H9 (cell line): Measurements from ENCODE around the gene TRABD. TPM values are rescaled to one million over a fixed set of nuclear protein-coding genes. Genes with fewer than 3 reads are reported as not detected.

ENCODE experiments used
- DNase-seq: peaks from one replicate; pipeline ENCODE4 v3.0.0-alpha.2; 2017
- H2AFZ ChIP-seq: one replicate; pipeline ENCODE4 v1.6.1; 2013; ENCODE audit warnings: mild to moderate bottlenecking, low read length, control low read depth, moderate library complexity
- H2AK5ac ChIP-seq: 2 replicates; pipeline ENCODE4 v1.6.1; 2013; ENCODE audit warnings: low read length, control low read depth, mixed read lengths; ENCODE audit not compliant: insufficient read length
- H2BK120ac ChIP-seq: one replicate; pipeline ENCODE4 v1.6.1; 2013; ENCODE audit warnings: low read depth, mild to moderate bottlenecking, low read length, control low read depth, inconsistent platforms; ENCODE audit not compliant: poor library complexity, severe bottlenecking
- H2BK12ac ChIP-seq: 2 replicates; pipeline ENCODE4 v1.6.1; 2013; ENCODE audit warnings: low read length, control low read depth, mixed read lengths, low read depth; ENCODE audit not compliant: insufficient read length
- H2BK15ac ChIP-seq: 2 replicates; pipeline ENCODE4 v1.6.1; 2013; ENCODE audit warnings: low read depth, low read length, control low read depth
- H2BK20ac ChIP-seq: one replicate; pipeline ENCODE4 v1.6.1; 2013; ENCODE audit warnings: low read depth, mild to moderate bottlenecking, low read length, control low read depth, inconsistent platforms; ENCODE audit not compliant: poor library complexity, severe bottlenecking
- H2BK5ac ChIP-seq: 2 replicates; pipeline ENCODE4 v1.6.1; 2013; ENCODE audit warnings: low read length, control low read depth, mixed read lengths; ENCODE audit not compliant: insufficient read length
- H3K14ac ChIP-seq: 2 replicates; pipeline ENCODE4 v1.6.1; 2013; ENCODE audit warnings: low read length, control low read depth; ENCODE audit not compliant: insufficient read depth
- H3K18ac ChIP-seq: 2 replicates; pipeline ENCODE4 v1.6.1; 2013; ENCODE audit warnings: low read depth, mild to moderate bottlenecking, mixed read lengths, low read length, control low read depth; ENCODE audit not compliant: insufficient read length
- H3K23ac ChIP-seq: 2 replicates; pipeline ENCODE4 v1.6.1; 2013; ENCODE audit warnings: low read length, control low read depth, mixed read lengths, low read depth; ENCODE audit not compliant: insufficient read length
- H3K23me2 ChIP-seq: 2 replicates; pipeline ENCODE4 v1.6.1; 2013; ENCODE audit warnings: low read depth, mild to moderate bottlenecking, mixed read lengths, low read length, control low read depth; ENCODE audit not compliant: insufficient read length, poor library complexity, severe bottlenecking
- H3K27ac ChIP-seq: 2 replicates; pipeline ENCODE4 v1.5.1; 2013; ENCODE audit warnings: low read length, control low read depth, mixed read lengths, low read depth; ENCODE audit not compliant: insufficient read length
- H3K27me3 ChIP-seq: 2 replicates; pipeline ENCODE4 v1.6.1; 2013; ENCODE audit warnings: low read length, control low read depth, inconsistent platforms; ENCODE audit not compliant: insufficient read depth
- H3K4ac ChIP-seq: 2 replicates; pipeline ENCODE4 v1.6.1; 2013; ENCODE audit warnings: low read depth, mild to moderate bottlenecking, control low read depth, inconsistent platforms, low read length, moderate library complexity
- H3K4me1 ChIP-seq: 2 replicates; pipeline ENCODE4 v1.6.1; 2013; ENCODE audit warnings: low read length, control low read depth, inconsistent platforms; ENCODE audit not compliant: insufficient read depth
- H3K4me2 ChIP-seq: 2 replicates; pipeline ENCODE4 v1.6.1; 2013; ENCODE audit warnings: low read length, control low read depth, mixed read lengths; ENCODE audit not compliant: insufficient read length, insufficient read depth
- H3K56ac ChIP-seq: 2 replicates; pipeline ENCODE4 v1.6.1; 2013; ENCODE audit warnings: low read depth, mild to moderate bottlenecking, mixed read lengths, low read length, control low read depth; ENCODE audit not compliant: insufficient read length
- H3K79me1 ChIP-seq: 2 replicates; pipeline ENCODE4 v1.6.1; 2013; ENCODE audit warnings: low read depth, mild to moderate bottlenecking, moderate library complexity, low read length, control low read depth, inconsistent platforms; ENCODE audit not compliant: insufficient read depth, poor library complexity, severe bottlenecking
- H3K79me2 ChIP-seq: 2 replicates; pipeline ENCODE4 v1.6.1; 2013; ENCODE audit warnings: low read length, control low read depth, inconsistent platforms; ENCODE audit not compliant: insufficient read depth
- H3K9ac ChIP-seq: 2 replicates; pipeline ENCODE4 v1.6.1; 2013; ENCODE audit warnings: low read length, control low read depth, mixed read lengths; ENCODE audit not compliant: insufficient read length; ENCODE audit errors: extremely low read depth
- H3K9me3 ChIP-seq: one replicate; pipeline ENCODE4 v1.6.1; 2013; ENCODE audit warnings: low read depth, low read length, inconsistent platforms; ENCODE audit not compliant: control insufficient read depth
- H3T11ph ChIP-seq: one replicate; pipeline ENCODE4 v1.6.1; 2013; ENCODE audit warnings: mild to moderate bottlenecking, low read length, control low read depth, inconsistent platforms
- H4K20me1 ChIP-seq: one replicate; pipeline ENCODE4 v1.6.1; 2013; ENCODE audit not compliant: control insufficient read depth, insufficient read length, insufficient read depth
- H4K5ac ChIP-seq: 2 replicates; pipeline ENCODE4 v1.6.1; 2013; ENCODE audit warnings: low read depth, mild to moderate bottlenecking, mixed read lengths, low read length, control low read depth; ENCODE audit not compliant: insufficient read length
- H4K8ac ChIP-seq: replicated peaks from 2 replicates; pipeline ENCODE4 v1.6.1; 2013; ENCODE audit warnings: low read length, control low read depth, mixed read lengths, low read depth; ENCODE audit not compliant: insufficient read length
- H4K91ac ChIP-seq: 2 replicates; pipeline ENCODE4 v1.6.1; 2013; ENCODE audit warnings: low read depth, mild to moderate bottlenecking, moderate library complexity, mixed read lengths, low read length, control low read depth; ENCODE audit not compliant: insufficient read length
- H3K27ac Mint-ChIP-seq, 3 experiments: 2 replicates in 2 of 3; 3 replicates in 1 of 3; pipeline ENCODE4 v1.8.0; 2020 to 2021; ENCODE audit warnings: mixed read lengths in 3 of 3, mild to moderate bottlenecking in 1 of 3, moderate library complexity in 1 of 3
- H3K27me3 Mint-ChIP-seq: 2 replicates; pipeline ENCODE4 v1.8.0; 2021; ENCODE audit warnings: low read depth, mild to moderate bottlenecking, moderate library complexity, mixed read lengths
- H3K36me3 Mint-ChIP-seq, 3 experiments: 2 replicates in 2 of 3; 3 replicates in 1 of 3; pipeline ENCODE4 v1.8.0; 2020 to 2021; ENCODE audit warnings: low read depth in 3 of 3, mixed read lengths in 3 of 3; ENCODE audit not compliant: insufficient read depth in 1 of 3
- H3K4me1 Mint-ChIP-seq, 2 experiments: 2 replicates each; pipeline ENCODE4 v1.8.0; 2020; ENCODE audit warnings: mixed read lengths in 2 of 2
- H3K4me3 Mint-ChIP-seq, 2 experiments: 2 replicates in 1 of 2; 3 replicates in 1 of 2; pipeline ENCODE4 v1.8.0; 2020 to 2021; ENCODE audit warnings: mild to moderate bottlenecking in 2 of 2, mixed read lengths in 2 of 2, moderate library complexity in 1 of 2
- H3K9me3 Mint-ChIP-seq, 2 experiments: 2 replicates in 1 of 2; 3 replicates in 1 of 2; pipeline ENCODE4 v1.8.0; 2020; ENCODE audit warnings: mild to moderate bottlenecking in 2 of 2, mixed read lengths in 2 of 2, moderate library complexity in 1 of 2
- CTCF ChIP-seq: fragments of 200-600 bp; sonication (generic); conservative IDR thresholded peaks from 3 replicates; pipeline ENCODE4 v1.8.0; 2021; ENCODE audit warnings: antibody characterized with exemption, mild to moderate bottlenecking
- WGBS: extraction: QIAGEN DNeasy Blood & Tissue Kit; methylation state at CpG from one replicate; pipeline ENCODE4 v1.1.7; 2013; ENCODE audit warnings: missing lambda C conversion rate, low lambda C conversion rate, mixed read lengths; ENCODE audit not compliant: insufficient read length; ENCODE audit errors: extremely low coverage; 5-methylcytosine and 5-hydroxymethylcytosine counted together
- total RNA-seq: library from RNA; stranded (reverse); gene quantifications from 2 replicates; pipeline ENCODE4 v1.2.1, GENCODE V29; 2021

The TRABD gene
- total RNA-seq, 1 experiment from 2014 or later, result 47.8 TPM

DNA sequence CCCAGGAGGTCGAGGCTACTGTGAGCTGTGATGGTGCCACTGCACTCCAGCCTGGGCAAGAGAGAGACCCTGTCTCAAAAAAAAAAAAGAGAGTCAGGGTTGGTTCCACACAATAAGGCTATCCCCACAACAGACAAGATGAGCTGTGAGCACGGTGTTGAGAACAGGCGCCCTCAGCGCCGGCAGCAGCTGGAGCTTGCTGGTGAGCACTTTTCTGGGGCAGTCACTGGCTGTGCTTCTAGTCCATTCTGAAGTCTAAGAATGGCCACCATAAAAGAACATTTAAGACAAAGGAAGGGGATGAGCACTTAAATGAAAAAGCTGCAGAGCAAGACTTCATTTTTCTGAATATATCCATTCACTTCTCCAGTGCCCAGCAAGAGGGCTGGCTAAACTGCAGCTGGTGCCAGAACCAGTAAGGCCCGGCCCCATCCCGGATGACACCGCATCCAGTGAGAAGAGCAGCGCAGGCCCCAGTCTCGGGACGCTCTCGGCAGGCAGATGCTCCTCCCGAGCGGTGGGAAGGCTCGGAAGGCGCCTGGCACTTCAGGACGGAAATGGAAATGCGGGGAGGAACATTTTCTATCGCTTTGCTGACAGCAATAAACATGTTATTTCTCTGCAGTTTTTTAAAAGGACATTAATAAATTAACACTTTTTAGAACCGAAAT is 46.9 kb downstream of the TRABD start:
- H3K4me2 ChIP-seq, result no peak overlapping the region
- no peak overlapping the region for H3K23ac ChIP-seq
- H2BK12ac ChIP-seq, result no peak overlapping the region
- no peak overlapping the region for H3K14ac ChIP-seq
- peaks cover 6% of the 10 kb centered on the region for H4K20me1 ChIP-seq
- no peak overlapping the region for H2BK20ac ChIP-seq
- WGBS, result no CpG with 5 or more reads among the region's 20 CpGs
- peaks cover 6 to 8% of the 10 kb centered on the region in 2 experiments for H3K4me1 Mint-ChIP-seq
- H2AK5ac ChIP-seq, result no peak overlapping the region
- H3K9me3 Mint-ChIP-seq, result peaks cover 8 to 10% of the 10 kb centered on the region in 2 experiments; a peak in 4 of 5 replicates
- no peak overlapping the region for H3K4me3 Mint-ChIP-seq
- no peak overlapping the region for H3K18ac ChIP-seq
- no peaks in the 10 kb centered on the region; the same call in 1 of the 2 replicates for H3K79me2 ChIP-seq
- H2AFZ ChIP-seq, result no peak overlapping the region
- H2BK15ac ChIP-seq, result no peak overlapping the region
- DNase-seq, result no peak
- H4K5ac ChIP-seq, result no peak overlapping the region
- H3K56ac ChIP-seq, result no peak overlapping the region
- no peak for TF ChIP-seq CTCF
- no peaks in the 10 kb centered on the region for H3K9me3 ChIP-seq
- no peaks in the 10 kb centered on the region for H3K4me1 ChIP-seq
- H3K27ac Mint-ChIP-seq, result peak overlapping the region in 1 of 3 experiments; percentile 53; a peak in 1 of 7 replicates
- H3K79me1 ChIP-seq, result no peaks in the 10 kb centered on the region
- no peak overlapping the region for H3T11ph ChIP-seq
- no peak overlapping the region for H2BK5ac ChIP-seq
- no peaks in the 10 kb centered on the region for H3K27me3 ChIP-seq
- no peak overlapping the region for H3K27ac ChIP-seq
- H3K23me2 ChIP-seq, result no peaks in the 10 kb centered on the region
- peaks cover 17 to 38% (median 26%) of the 10 kb centered on the region in 3 experiments; a peak in 6 of 7 replicates for H3K36me3 Mint-ChIP-seq
- no peak overlapping the region for H2BK120ac ChIP-seq
- H3K27me3 Mint-ChIP-seq, result no peaks in the 10 kb centered on the region
- no peak overlapping the region for H4K91ac ChIP-seq
- H4K8ac ChIP-seq, result no peak overlapping the region
- H3K4ac ChIP-seq, result no peak overlapping the region
- no peak overlapping the region for H3K9ac ChIP-seq
